HG03060 (cell line): Measurements from ENCODE around the gene TIMD4.
"Not testable (repeated sequence)": the region's sequence is repeated elsewhere in the genome, so short reads cannot be mapped to it uniquely, and the experiment has no call there.

Source experiments
- ATAC-seq: cut with Tn5 transposase; IDR thresholded peaks from one replicate; pipeline ENCODE4 v1.9.1; 2021; ENCODE audit warnings: low read depth, moderate number of reproducible peaks; ENCODE audit not compliant: unreplicated experiment

Gene TIMD4

GRCh38 chr5:156925767-156926166, 37.3 kb downstream of the TIMD4 start:
- ATAC-seq = not testable (repeated sequence)

GRCh38 chr5:156922207-156922792, 40.7 kb downstream of the TIMD4 start:
- peak; percentile 29 for ATAC-seq

- peak; percentile 51 for ATAC-seq
These were observed 42.1 kb downstream of the TIMD4 start for GRCh38 chr5:156920861-156921431.

GRCh38 chr5:156920042-156920860, 42.8 kb downstream of the TIMD4 start:
- ATAC-seq = peak; percentile 34

GRCh38 chr5:156918311-156918845, 44.6 kb downstream of the TIMD4 start:
- ATAC-seq = no peak

- no peak for ATAC-seq
These were observed 48.7 kb downstream of the TIMD4 start for GRCh38 chr5:156914371-156914737.

GRCh38 chr5:156913719-156914370, 49.2 kb downstream of the TIMD4 start:
- peak; percentile 91 for ATAC-seq

- ATAC-seq = no peak
These were observed 49.7 kb downstream of the TIMD4 start for GRCh38 chr5:156913355-156913718.

- no peak for ATAC-seq
These were observed 50.2 kb downstream of the TIMD4 start for GRCh38 chr5:156912869-156913268.

- ATAC-seq = no peak
These were observed 53.8 kb downstream of the TIMD4 start for GRCh38 chr5:156909180-156909579.

- ATAC-seq = no peak
These were observed 55.4 kb downstream of the TIMD4 start for GRCh38 chr5:156907667-156908066.

- ATAC-seq = no peak
These were observed 56.2 kb downstream of the TIMD4 start for GRCh38 chr5:156906807-156907206.

- ATAC-seq = no peak
These were observed 66.5 kb downstream of the TIMD4 start for GRCh38 chr5:156896546-156896945.

- no peak for ATAC-seq
These were observed 69.5 kb downstream of the TIMD4 start for GRCh38 chr5:156893517-156893916.

GRCh38 chr5:156892864-156893263, 70.2 kb downstream of the TIMD4 start:
- ATAC-seq = no peak

GRCh38 chr5:156892223-156892622, 70.8 kb downstream of the TIMD4 start:
- ATAC-seq = no peak

- no peak for ATAC-seq
These were observed 74.5 kb downstream of the TIMD4 start for GRCh38 chr5:156888520-156888919.

GRCh38 chr5:156883316-156883875, 79.6 kb downstream of the TIMD4 start:
- no peak for ATAC-seq

GRCh38 chr5:156879665-156880285, 83.3 kb downstream of the TIMD4 start:
- peak; percentile 95 for ATAC-seq

GRCh38 chr5:156871212-156871611, 91.8 kb downstream of the TIMD4 start:
- ATAC-seq = no peak
